ENCODE results near the gene EFHC2. TPM values are rescaled to one million over a fixed set of nuclear protein-coding genes. Genes with fewer than 3 reads are reported as not detected.

The EFHC2 gene
- total and polyA plus RNA-seq, 10 of the 15 experiments (the other 5 are each of a cell fraction or from before 2014, with no cell fraction given): 0.56 TPM; not detected in 9

- H3K4me2 ChIP-seq (ENCODE audit: control insufficient read depth, insufficient read depth): no peak overlapping the region
- BruUV-seq (replicated peaks): no TSS peak
- no peaks in the 10 kb centered on the region for H3K36me3 ChIP-seq (ENCODE audit: control insufficient read depth in 2 of 2, insufficient read depth in 2 of 2, low read length in 1 of 2)
- H3K9me3 ChIP-seq (replicated peaks; ENCODE audit: control insufficient read depth, insufficient read depth, low read length): no peaks in the 10 kb centered on the region
- intact Hi-C loops (cut with micrococcal nuclease; ENCODE audit: unreplicated experiment): no loop called here
- H3K4me1 ChIP-seq (ENCODE audit: control insufficient read depth, insufficient read depth, low read length): no peaks in the 10 kb centered on the region
- FAIRE-seq: no peak
- no peaks in the 10 kb centered on the region for H3K27me3 ChIP-seq (replicated peaks in 1 of 2; ENCODE audit: control insufficient read depth in 2 of 2, insufficient read depth in 2 of 2, low read length in 1 of 2)
- no peak for ATAC-seq
- no peaks in the 10 kb centered on the region for H4K20me1 ChIP-seq (ENCODE audit: control insufficient read depth, insufficient read depth)
- H3K9ac ChIP-seq (ENCODE audit: control insufficient read depth, insufficient read depth, low read length): no peak overlapping the region
- no peak overlapping the region for H3K4me3 ChIP-seq
- no peak overlapping the region for H3K27ac ChIP-seq (ENCODE audit: control insufficient read depth, insufficient read depth)
- TF ChIP-seq MEF2A (IDR thresholded peaks at IDR 0.05; ENCODE audit: insufficient read depth, low read depth, low read length) (no peak), ZNF622 (IDR thresholded peaks at IDR 0.05) (no peak)
- TF ChIP-seq, protein P1, sequence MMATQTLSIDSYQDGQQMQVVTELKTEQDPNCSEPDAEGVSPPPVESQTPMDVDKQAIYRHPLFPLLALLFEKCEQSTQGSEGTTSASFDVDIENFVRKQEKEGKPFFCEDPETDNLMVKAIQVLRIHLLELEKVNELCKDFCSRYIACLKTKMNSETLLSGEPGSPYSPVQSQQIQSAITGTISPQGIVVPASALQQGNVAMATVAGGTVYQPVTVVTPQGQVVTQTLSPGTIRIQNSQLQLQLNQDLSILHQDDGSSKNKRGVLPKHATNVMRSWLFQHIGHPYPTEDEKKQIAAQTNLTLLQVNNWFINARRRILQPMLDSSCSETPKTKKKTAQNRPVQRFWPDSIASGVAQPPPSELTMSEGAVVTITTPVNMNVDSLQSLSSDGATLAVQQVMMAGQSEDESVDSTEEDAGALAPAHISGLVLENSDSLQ (IDR thresholded peaks at IDR 0.05): no peak
- POLR2A ChIA-PET: no interaction called here
- no peaks in the 10 kb centered on the region for H3K79me2 ChIP-seq (ENCODE audit: control insufficient read depth, insufficient read depth, low read length)
- DNase-seq (ENCODE audit: low read depth, low spot score): no peak
- in situ Hi-C loops (cut with MboI): no loop called here
- CTCF ChIA-PET: no interaction called here
- SMC1A ChIA-PET (ENCODE audit: uncharacterized antibody, unreplicated experiment): no interaction called here
- 48% methylated on average over 4 of the region's 4 CpGs for WGBS (ENCODE audit: insufficient coverage, insufficient replicate concordance, low lambda C conversion rate, missing lambda C conversion rate)
- no peak overlapping the region for H2AFZ ChIP-seq (ENCODE audit: control insufficient read depth, low read depth, low read length)
- RAD21 ChIA-PET (ENCODE audit: unreplicated experiment): no interaction called here
These were observed 188.3 kb downstream of the EFHC2 start for GRCh38 chrX:44155126-44155525.

GRCh38 chrX:44152852-44153251, 190.6 kb downstream of the EFHC2 start:
- H3K4me1 ChIP-seq (ENCODE audit: control insufficient read depth, insufficient read depth, low read length): no peaks in the 10 kb centered on the region
- H3K27me3 ChIP-seq (replicated peaks in 1 of 2; ENCODE audit: control insufficient read depth in 2 of 2, insufficient read depth in 2 of 2, low read length in 1 of 2): no peaks in the 10 kb centered on the region
- no peaks in the 10 kb centered on the region for H3K79me2 ChIP-seq (ENCODE audit: control insufficient read depth, insufficient read depth, low read length)
- TF ChIP-seq POLR2AphosphoS2 (IDR thresholded peaks at IDR 0.05; ENCODE audit: low read depth, low read length) (no peak), ESRRA (IDR thresholded peaks at IDR 0.05; ENCODE audit: low read length) (no peak), RB1 (IDR thresholded peaks at IDR 0.05; ENCODE audit: borderline replicate concordance) (no peak), RELA (IDR thresholded peaks at IDR 0.05; ENCODE audit: borderline replicate concordance, partially characterized antibody) (no peak), SMAD5 (IDR thresholded peaks at IDR 0.05; ENCODE audit: low read depth) (no peak), SUPT20H (IDR thresholded peaks at IDR 0.05; ENCODE audit: borderline replicate concordance, control insufficient read depth, low read depth, low read length) (no peak), PML (IDR thresholded peaks at IDR 0.05; ENCODE audit: low read length) (no peak), ETV6 (conservative IDR thresholded peaks at IDR 0.05 in 1 of 2, IDR thresholded peaks at IDR 0.05 in 1 of 2; ENCODE audit: borderline replicate concordance in 1 of 2, low read depth in 1 of 2) (no peak), CREB1 (IDR thresholded peaks at IDR 0.05; ENCODE audit: low read depth) (no peak)
- TF ChIP-seq, protein P2, sequence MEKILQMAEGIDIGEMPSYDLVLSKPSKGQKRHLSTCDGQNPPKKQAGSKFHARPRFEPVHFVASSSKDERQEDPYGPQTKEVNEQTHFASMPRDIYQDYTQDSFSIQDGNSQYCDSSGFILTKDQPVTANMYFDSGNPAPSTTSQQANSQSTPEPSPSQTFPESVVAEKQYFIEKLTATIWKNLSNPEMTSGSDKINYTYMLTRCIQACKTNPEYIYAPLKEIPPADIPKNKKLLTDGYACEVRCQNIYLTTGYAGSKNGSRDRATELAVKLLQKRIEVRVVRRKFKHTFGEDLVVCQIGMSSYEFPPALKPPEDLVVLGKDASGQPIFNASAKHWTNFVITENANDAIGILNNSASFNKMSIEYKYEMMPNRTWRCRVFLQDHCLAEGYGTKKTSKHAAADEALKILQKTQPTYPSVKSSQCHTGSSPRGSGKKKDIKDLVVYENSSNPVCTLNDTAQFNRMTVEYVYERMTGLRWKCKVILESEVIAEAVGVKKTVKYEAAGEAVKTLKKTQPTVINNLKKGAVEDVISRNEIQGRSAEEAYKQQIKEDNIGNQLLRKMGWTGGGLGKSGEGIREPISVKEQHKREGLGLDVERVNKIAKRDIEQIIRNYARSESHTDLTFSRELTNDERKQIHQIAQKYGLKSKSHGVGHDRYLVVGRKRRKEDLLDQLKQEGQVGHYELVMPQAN (conservative IDR thresholded peaks at IDR 0.05): no peak
- no peak overlapping the region for H3K27ac ChIP-seq (ENCODE audit: control insufficient read depth, insufficient read depth)
- WGBS (ENCODE audit: insufficient coverage, insufficient replicate concordance, low lambda C conversion rate, missing lambda C conversion rate): 0% methylated on average over 1 of the region's 1 CpG
- intact Hi-C loops (cut with micrococcal nuclease; ENCODE audit: unreplicated experiment): no loop called here
- in situ Hi-C loops (cut with MboI): no loop called here
- POLR2A ChIA-PET: no interaction called here
- DNase-seq (ENCODE audit: low read depth, low spot score) (no peak), ATAC-seq (no peak), FAIRE-seq (no peak)
- H3K4me3 ChIP-seq: no peak overlapping the region
- H2AFZ ChIP-seq (ENCODE audit: control insufficient read depth, low read depth, low read length): no peak overlapping the region
- H3K9ac ChIP-seq (ENCODE audit: control insufficient read depth, insufficient read depth, low read length): no peak overlapping the region
- H4K20me1 ChIP-seq (ENCODE audit: control insufficient read depth, insufficient read depth): no peaks in the 10 kb centered on the region
- H3K9me3 ChIP-seq (replicated peaks; ENCODE audit: control insufficient read depth, insufficient read depth, low read length): no peaks in the 10 kb centered on the region
- SMC1A ChIA-PET (ENCODE audit: uncharacterized antibody, unreplicated experiment): no interaction called here
- H3K36me3 ChIP-seq (ENCODE audit: control insufficient read depth in 2 of 2, insufficient read depth in 2 of 2, low read length in 1 of 2): no peaks in the 10 kb centered on the region
- RAD21 ChIA-PET (ENCODE audit: unreplicated experiment): no interaction called here
- CTCF ChIA-PET: no interaction called here
- H3K4me2 ChIP-seq (ENCODE audit: control insufficient read depth, insufficient read depth): no peak overlapping the region
- no TSS peak for BruUV-seq (replicated peaks)

Data from GM12878 (cell line).